Fibroblast of mammary gland (primary cell): Measurements from ENCODE around the gene RBP2.

ENCODE experiments used
- DNase-seq: peaks from one replicate; pipeline ENCODE4 v3.0.0-alpha.2; 2010; ENCODE audit warnings: low read depth
- H3K4me3 ChIP-seq: 2 replicates; pipeline ENCODE4 v1.5.1; 2011; ENCODE audit warnings: low read depth, mild to moderate bottlenecking, low read length, moderate library complexity; ENCODE audit not compliant: control insufficient read depth
- TF ChIP-seq, protein P1 (sequence below): conservative IDR thresholded peaks from 2 replicates; pipeline ENCODE4 v1.5.1; 2011; ENCODE audit warnings: low read depth, low read length, inconsistent platforms; ENCODE audit not compliant: control insufficient read depth, insufficient read depth

The RBP2 gene

DNA sequence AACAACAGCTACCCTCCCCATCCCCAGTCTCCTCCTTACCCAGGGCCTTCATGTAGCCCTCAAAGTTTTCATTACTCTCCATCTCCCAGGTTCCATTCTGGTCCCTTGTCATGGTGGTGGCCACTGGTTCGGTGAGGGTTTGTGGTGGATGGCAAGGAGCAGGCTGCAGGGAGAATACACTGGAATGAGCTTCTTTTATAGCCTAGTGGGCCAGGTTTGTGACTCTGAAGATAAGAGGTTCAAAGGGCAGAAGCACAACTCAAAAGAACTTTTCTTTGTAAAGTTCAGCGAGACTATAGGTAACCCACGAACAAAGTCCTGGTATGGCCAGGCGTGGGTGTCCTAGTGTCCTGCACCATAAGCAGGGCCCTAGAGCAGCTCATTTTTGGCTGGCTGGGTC lies at the start of gene RBP2:
Gene RBP2 (minus strand): TSS at position 169 of the 400 bp plus-strand sequence. CDS start 57 bp downstream, at position 112.
- TF ChIP-seq, protein P1, sequence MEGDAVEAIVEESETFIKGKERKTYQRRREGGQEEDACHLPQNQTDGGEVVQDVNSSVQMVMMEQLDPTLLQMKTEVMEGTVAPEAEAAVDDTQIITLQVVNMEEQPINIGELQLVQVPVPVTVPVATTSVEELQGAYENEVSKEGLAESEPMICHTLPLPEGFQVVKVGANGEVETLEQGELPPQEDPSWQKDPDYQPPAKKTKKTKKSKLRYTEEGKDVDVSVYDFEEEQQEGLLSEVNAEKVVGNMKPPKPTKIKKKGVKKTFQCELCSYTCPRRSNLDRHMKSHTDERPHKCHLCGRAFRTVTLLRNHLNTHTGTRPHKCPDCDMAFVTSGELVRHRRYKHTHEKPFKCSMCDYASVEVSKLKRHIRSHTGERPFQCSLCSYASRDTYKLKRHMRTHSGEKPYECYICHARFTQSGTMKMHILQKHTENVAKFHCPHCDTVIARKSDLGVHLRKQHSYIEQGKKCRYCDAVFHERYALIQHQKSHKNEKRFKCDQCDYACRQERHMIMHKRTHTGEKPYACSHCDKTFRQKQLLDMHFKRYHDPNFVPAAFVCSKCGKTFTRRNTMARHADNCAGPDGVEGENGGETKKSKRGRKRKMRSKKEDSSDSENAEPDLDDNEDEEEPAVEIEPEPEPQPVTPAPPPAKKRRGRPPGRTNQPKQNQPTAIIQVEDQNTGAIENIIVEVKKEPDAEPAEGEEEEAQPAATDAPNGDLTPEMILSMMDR, result no peak
- DNase-seq, result no peak
- H3K4me3 ChIP-seq, result no peak within 1 kb of the TSS

DNA sequence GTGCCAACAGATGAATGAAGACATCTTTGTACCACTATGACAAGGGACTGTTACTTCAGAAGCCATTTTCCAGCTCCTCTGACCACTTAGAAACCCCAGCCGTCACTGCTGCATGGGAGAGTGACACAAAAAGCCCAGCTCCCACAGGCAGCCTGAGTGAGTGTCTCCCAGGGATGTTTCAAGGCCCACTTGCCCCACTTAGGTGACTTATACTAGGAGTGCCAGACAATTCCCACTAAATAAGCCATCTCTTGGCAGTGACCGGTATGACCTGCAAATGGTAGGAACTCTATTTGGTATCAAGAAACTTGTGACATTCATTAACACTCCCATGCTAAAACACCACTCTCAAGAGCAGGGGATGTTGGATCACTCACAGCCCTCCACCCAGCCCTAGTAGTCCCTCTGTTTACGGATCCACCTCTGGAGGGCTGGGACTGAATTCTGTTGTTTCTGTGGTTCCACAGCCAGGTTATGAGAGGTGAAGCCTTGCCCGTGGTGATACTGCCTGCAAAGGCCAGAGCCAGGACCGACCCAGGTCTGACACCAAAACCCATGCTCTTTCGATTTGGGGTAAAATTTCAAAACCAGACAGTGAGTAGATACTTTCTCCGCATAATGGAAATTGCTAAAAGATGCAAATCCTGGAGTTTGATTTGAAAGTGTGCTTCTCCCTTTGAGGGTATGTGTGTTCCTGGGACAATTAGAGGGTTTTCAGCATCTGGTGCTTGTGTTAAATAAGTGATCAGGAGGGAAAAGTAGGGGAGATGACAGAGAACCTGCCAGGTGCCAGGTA lies 48.7 kb upstream of the RBP2 start:
- TF ChIP-seq, protein P1, result no peak
- H3K4me3 ChIP-seq, result no peak overlapping the region
- DNase-seq, result no peak

DNA sequence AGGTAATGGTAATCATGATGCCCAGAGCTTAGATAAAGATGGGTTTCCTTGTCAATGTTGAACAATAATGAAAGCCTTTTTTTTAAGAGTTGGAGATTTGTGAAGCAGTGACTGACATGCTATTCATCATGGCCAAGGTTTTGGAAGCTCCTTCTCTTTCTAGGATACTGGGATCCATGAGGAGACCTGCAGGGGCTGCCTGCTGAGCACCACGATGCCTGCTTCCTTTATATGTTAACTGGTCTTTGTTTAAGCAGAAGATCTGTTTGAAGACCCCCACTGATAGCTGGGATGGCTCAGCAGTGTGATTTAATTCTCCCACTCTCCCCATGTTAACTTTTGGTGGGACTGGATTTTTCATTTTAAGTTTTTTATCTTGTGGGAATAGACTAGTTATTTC lies 47.4 kb upstream of the RBP2 start:
- no peak overlapping the region for H3K4me3 ChIP-seq
- TF ChIP-seq, protein P1, result no peak
- no peak for DNase-seq

DNA sequence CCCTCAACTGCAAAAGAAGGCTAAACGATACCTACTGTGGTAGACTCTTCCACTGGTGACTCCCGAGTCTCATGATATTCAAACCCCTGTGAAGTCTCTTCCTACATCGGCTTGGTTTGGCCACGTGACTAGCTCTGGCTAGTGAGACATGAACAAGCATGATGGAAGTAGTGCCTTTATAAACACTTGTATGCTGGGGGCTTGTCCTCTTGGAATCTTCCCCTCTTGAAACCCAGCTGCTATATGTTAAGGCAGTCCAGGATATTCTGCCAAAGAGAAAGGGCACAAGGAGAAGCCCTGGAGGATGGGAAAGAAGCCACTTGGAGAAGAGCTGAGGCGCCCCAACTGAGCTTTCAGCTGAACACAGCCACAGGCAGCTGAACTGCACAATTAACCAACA lies 46.9 kb upstream of the RBP2 start:
- TF ChIP-seq, protein P1, result no peak
- no peak for DNase-seq
- H3K4me3 ChIP-seq, result no peak overlapping the region

DNA sequence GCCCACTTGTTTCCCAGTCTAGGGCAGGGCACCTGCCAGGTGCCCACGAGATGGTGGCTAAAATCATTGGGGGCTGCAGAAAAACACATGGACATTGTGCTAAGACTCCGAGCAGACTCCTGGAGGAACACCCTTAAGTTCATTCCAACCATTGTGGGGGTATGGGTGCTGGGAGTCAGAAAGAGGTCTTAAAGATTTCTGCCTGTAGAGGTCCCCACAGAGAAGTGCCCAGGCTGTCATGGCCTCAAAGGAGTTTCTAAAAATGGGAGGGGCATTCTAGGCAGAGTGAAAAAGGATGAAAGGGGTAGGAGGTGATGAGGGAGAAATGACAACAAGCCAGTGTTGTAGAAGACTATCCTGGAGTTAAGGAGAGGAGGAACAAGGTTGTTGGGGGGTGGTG lies 46.1 kb upstream of the RBP2 start:
- TF ChIP-seq, protein P1, result no peak
- H3K4me3 ChIP-seq, result no peak overlapping the region
- no peak for DNase-seq

DNA sequence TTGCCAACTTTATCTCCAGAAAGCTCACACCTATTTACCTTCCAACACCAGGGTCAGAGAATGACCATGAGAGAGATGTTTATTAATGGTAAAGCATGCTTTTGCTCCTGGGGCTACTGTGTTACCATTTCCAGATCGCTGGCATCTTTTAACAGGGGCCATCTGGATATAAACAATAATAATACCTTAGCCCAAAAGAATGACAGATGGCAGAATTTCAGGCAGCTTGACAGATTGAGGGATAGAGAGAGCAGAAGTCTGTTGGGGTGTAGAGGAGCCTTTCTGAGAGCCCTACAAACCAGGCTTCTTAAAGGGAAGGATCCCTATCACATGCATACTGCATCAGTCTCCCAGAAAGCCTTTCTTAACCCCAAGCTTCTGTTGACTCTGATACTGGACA lies 45.5 kb upstream of the RBP2 start:
- TF ChIP-seq, protein P1, result no peak
- no peak overlapping the region for H3K4me3 ChIP-seq
- no peak for DNase-seq
